Fibroblast of mammary gland (primary cell): ENCODE results near the gene MYO1F.
A peak's percentile ranks its signal among the peaks of the same experiment; 100 is the strongest.
"Not testable (repeated sequence)": the region's sequence is repeated elsewhere in the genome, so short reads cannot be mapped to it uniquely, and the experiment has no call there.

ENCODE experiments used
- DNase-seq: peaks from one replicate; pipeline ENCODE4 v3.0.0-alpha.2; 2010; ENCODE audit warnings: low read depth
- H3K4me3 ChIP-seq: 2 replicates; pipeline ENCODE4 v1.5.1; 2011; ENCODE audit warnings: low read depth, mild to moderate bottlenecking, low read length, moderate library complexity; ENCODE audit not compliant: control insufficient read depth
- CTCF ChIP-seq: conservative IDR thresholded peaks from 2 replicates; pipeline ENCODE4 v1.5.1; 2011; ENCODE audit warnings: low read depth, low read length, inconsistent platforms; ENCODE audit not compliant: control insufficient read depth, insufficient read depth

The MYO1F gene

GRCh38 chr19:8577247-8577646 lies at the start of gene MYO1F:
Gene MYO1F (minus strand): TSS chr19:8577442. CDS start chr19:8577309, 133 bp downstream.
- no peak for TF ChIP-seq CTCF
- no peak within 1 kb of the TSS for H3K4me3 ChIP-seq
- DNase-seq = no peak

GRCh38 chr19:8626842-8627241 lies 49.6 kb upstream of the MYO1F start:
- no peak for DNase-seq
- TF ChIP-seq CTCF = no peak

GRCh38 chr19:8622886-8623285 lies 45.6 kb upstream of the MYO1F start:
- DNase-seq, H3K4me3 ChIP-seq: not testable (repeated sequence)

More at GRCh38 chr19:8626842-8627241, 49.6 kb upstream of the MYO1F start:
- H3K4me3 ChIP-seq = no peak overlapping the region

GRCh38 chr19:8618751-8619150 lies 41.5 kb upstream of the MYO1F start:
- no peak overlapping the region for H3K4me3 ChIP-seq
- TF ChIP-seq CTCF = no peak
- DNase-seq = no peak

GRCh38 chr19:8617984-8618383 lies 40.7 kb upstream of the MYO1F start:
- DNase-seq = no peak
- no peak overlapping the region for H3K4me3 ChIP-seq
- no peak for TF ChIP-seq CTCF

- H3K4me3 ChIP-seq, DNase-seq: not testable (repeated sequence)
Observed at GRCh38 chr19:8617325-8617724, 40.1 kb upstream of the MYO1F start.

GRCh38 chr19:8616861-8617260 lies 39.6 kb upstream of the MYO1F start:
- no peak for DNase-seq
- no peak overlapping the region for H3K4me3 ChIP-seq
- no peak for TF ChIP-seq CTCF

GRCh38 chr19:8615813-8616596 lies 38.8 kb upstream of the MYO1F start:
- H3K4me3 ChIP-seq = no peak overlapping the region
- DNase-seq = peak; percentile 49
- peak; percentile 92 for TF ChIP-seq CTCF
